GM10248 (cell line): ENCODE data around the gene CD36.

Source experiments
- CTCF ChIA-PET: fragments of 300-600 bp; sonication (Branson Sonifier 250); formaldehyde crosslinking; extraction: SDS; loops from one replicate; lab custom pipeline; 2021; ENCODE audit warnings: antibody characterized with exemption; lab: Yijun Ruan, JAX
- POLR2A ChIA-PET: fragments of 350-650 bp; sonication (Branson Sonifier 250); formaldehyde crosslinking; extraction: SDS; loops from one replicate; lab custom pipeline; 2020; ENCODE audit warnings: antibody characterized with exemption; lab: Yijun Ruan, JAX
- DNase-seq: peaks from one replicate; pipeline ENCODE4 v3.0.0; 2012; ENCODE audit errors: extremely low spot score
- TF ChIP-seq, protein P1 (sequence below): IDR thresholded peaks from 2 replicates; pipeline ENCODE4 v1.5.1; 2012; ENCODE audit warnings: mild to moderate bottlenecking, low read depth; ENCODE audit errors: extremely low read depth, missing control alignments, control extremely low read depth

Gene CD36

DNA sequence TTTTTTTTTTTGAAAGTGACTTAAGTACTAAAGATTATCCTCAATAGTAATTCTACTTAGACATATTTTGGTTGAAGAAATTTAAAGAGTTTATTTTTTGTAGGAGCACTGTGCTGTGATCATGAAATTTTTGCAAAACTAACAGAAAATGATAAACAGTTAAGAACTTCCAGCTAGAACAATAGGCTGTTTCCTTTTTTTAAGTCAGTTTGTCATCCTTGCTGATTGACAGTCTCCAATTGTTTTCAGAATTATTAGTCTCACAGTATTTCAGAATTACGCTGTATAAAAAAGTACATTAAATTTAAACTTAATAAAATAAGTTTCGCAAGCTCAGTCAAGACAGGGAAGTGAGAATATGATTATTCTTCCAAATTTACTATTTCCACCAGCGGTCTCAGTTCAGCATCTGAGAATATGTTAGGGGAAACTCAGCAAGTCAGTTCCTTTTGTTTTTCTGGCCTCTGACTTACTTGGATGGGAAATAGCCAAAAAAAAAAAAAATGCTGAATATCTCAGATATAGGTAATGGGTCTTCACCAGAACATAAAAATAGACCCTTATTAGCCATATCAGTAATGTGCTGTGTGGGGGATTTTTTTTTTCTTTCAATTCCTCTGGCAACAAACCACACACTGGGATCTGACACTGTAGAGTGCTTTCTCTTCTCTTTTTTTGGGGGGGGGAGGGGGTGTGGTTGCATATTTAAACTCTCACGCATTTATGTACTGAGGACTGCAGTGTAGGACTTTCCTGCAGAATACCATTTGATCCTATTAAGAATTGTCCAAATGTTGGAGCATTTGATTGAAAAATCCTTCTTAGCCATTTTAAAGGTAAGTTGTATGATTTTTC is at the start of gene CD36:
TSS of gene CD36 (plus strand) at position 732 of the 855 bp plus-strand sequence. CDS start 8,099 bp downstream, outside the sequence.
- ChIA-PET CTCF (interaction anchor here (1.2 kb wide), 1 partner anchor 20 kb away, joined by 3 read pairs; no protein-coding TSS in a partner anchor), POLR2A (no interaction called here)
- DNase-seq, result no peak
- TF ChIP-seq, protein P1, sequence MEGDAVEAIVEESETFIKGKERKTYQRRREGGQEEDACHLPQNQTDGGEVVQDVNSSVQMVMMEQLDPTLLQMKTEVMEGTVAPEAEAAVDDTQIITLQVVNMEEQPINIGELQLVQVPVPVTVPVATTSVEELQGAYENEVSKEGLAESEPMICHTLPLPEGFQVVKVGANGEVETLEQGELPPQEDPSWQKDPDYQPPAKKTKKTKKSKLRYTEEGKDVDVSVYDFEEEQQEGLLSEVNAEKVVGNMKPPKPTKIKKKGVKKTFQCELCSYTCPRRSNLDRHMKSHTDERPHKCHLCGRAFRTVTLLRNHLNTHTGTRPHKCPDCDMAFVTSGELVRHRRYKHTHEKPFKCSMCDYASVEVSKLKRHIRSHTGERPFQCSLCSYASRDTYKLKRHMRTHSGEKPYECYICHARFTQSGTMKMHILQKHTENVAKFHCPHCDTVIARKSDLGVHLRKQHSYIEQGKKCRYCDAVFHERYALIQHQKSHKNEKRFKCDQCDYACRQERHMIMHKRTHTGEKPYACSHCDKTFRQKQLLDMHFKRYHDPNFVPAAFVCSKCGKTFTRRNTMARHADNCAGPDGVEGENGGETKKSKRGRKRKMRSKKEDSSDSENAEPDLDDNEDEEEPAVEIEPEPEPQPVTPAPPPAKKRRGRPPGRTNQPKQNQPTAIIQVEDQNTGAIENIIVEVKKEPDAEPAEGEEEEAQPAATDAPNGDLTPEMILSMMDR, result no peak

- DNase-seq, result no peak
- ChIA-PET POLR2A (no interaction called here), CTCF (no interaction called here)
- TF ChIP-seq, protein P1, result no peak
Observed at GRCh38 chr7:80589631-80590030, 48.8 kb upstream of the CD36 start.

GRCh38 chr7:80591654-80592053 is 46.8 kb upstream of the CD36 start:
- ChIA-PET CTCF (interaction anchor here (0.8 kb wide), 1 partner anchor 14 kb away, joined by 3 read pairs; no protein-coding TSS in a partner anchor), POLR2A (no interaction called here)
- TF ChIP-seq, protein P1, result no peak
- DNase-seq, result peak; percentile 15

DNA sequence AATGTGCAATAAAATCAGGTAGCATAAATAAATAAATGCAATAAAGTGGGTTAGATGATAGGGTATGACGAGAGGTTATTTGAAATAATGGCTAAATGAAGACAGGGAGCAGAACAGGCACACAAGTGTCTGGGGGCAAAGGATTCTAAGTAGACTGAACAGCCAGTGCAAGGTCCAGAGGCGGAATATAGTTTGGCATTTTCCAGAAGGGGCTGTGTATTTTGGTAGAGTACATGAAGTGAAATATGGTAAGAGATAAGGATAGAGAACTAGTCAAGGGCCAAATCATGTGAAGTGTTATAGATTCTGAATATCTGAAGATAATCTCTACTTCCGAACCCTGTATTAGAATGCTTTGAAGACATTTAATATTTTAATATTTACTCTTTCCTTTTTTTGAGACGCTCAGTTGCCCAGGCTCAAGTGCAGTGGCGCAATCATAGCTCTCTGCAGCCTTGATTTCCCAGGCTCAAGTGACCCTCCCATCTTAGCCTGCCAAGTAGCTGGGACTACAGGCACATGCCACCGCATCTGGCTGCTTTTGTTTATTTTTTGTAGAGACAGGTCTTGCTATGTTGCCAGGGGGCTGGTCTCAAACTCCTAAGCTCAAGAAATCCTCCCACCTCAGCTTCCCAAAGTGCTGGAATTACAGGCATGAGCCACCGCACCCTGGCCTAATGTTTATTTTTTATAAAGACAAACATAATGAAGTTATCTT is 44.4 kb upstream of the CD36 start:
- DNase-seq, result no peak

GRCh38 chr7:80596933-80597517 is 41.4 kb upstream of the CD36 start:
- POLR2A ChIA-PET, result no interaction called here
- TF ChIP-seq, protein P1, result no peak
- CTCF ChIA-PET, result interaction anchor here (2.0 kb wide), 1 partner anchor 9 kb away, joined by 7 read pairs; no protein-coding TSS in a partner anchor
- no peak for DNase-seq

More for the DNA sequence above, 44.4 kb upstream of the CD36 start:
- CTCF ChIA-PET, result interaction anchor here (1.0 to 1.2 kb wide), 2 partner anchors 12 to 47 kb away, joined by 3 read pairs; no protein-coding TSS in a partner anchor
- TF ChIP-seq, protein P1, result no peak
- POLR2A ChIA-PET, result no interaction called here

DNA sequence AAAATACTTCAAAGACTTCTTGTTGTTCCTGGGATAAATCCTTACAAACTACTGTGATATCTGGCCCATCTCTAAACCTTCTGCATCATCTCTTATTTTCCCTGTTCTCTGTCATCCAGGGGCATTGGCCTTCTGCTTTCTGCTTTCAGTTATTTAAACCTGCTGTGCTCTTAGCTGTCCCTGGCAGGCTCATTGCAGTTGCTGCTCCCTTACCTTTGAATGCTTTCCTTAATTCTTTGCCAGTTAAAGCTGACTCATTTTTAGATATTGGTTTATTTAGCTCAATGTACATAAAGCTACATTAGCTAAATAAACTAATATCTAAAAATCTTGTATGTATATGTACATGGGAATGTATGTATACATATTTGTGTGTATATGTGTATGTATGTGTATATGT is 40.6 kb upstream of the CD36 start:
- no peak for DNase-seq
- CTCF ChIA-PET, result interaction anchor here (1.8 to 2.0 kb wide), 2 partner anchors 10 to 12 kb away, joined by 4 to 7 read pairs; no protein-coding TSS in a partner anchor
- TF ChIP-seq, protein P1, result no peak
- POLR2A ChIA-PET, result no interaction called here
